ENCODE results near the gene PTCH2. TPM values are rescaled to one million over a fixed set of nuclear protein-coding genes. Genes with fewer than 3 reads are reported as not detected.
"Not testable (repeated sequence)": the region's sequence is repeated elsewhere in the genome, so short reads cannot be mapped to it uniquely, and the experiment has no call there.

The PTCH2 gene
- total RNA-seq, 1 experiment from 2014 or later, result 0.42 TPM

DNA sequence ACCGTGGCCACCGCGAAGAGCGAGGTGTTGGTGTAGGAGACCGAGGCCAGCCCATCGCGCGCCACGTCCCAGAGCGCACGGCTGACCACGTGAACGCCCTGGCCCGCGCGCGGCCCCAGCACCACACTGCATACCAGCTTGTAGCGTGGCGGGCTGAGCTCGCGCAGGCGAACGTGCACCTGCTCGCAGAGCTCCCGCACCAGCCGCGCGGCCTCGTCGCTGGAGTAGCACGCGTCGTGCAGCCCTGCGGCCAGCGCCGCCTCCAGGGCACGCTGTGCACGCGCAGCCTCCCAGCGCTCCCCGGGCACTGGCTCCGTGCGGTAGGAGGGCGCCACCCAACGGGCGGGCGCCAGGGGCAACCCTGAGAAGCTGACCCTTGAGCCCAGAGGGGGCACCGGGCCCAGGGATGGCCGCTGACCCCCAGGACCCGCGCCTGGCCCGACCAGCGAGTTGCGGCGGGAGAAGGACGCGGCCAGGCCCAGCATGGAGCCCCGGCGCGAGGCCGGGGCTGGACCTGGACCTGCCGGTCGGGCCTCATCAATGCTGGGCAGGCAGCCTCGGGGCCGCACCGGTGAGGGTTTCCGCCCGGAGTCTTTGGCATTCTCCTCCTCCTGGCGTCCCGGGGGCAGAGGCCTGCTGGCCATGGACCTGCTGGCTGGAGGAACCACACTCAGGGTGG is 36.9 kb downstream of the PTCH2 start:
- H3K36me3 ChIP-seq (replicated peaks; ENCODE audit: control insufficient read depth, insufficient read depth, low read length), result peaks cover 18% of the 10 kb centered on the region
- DNase-seq, result peak; percentile 53
- no peaks in the 10 kb centered on the region for H3K27me3 ChIP-seq (ENCODE audit: control insufficient read depth, insufficient read depth, low read length)
- no peak overlapping the region for H3K4me3 ChIP-seq (ENCODE audit: insufficient read depth, low read depth, low read length)

DNA sequence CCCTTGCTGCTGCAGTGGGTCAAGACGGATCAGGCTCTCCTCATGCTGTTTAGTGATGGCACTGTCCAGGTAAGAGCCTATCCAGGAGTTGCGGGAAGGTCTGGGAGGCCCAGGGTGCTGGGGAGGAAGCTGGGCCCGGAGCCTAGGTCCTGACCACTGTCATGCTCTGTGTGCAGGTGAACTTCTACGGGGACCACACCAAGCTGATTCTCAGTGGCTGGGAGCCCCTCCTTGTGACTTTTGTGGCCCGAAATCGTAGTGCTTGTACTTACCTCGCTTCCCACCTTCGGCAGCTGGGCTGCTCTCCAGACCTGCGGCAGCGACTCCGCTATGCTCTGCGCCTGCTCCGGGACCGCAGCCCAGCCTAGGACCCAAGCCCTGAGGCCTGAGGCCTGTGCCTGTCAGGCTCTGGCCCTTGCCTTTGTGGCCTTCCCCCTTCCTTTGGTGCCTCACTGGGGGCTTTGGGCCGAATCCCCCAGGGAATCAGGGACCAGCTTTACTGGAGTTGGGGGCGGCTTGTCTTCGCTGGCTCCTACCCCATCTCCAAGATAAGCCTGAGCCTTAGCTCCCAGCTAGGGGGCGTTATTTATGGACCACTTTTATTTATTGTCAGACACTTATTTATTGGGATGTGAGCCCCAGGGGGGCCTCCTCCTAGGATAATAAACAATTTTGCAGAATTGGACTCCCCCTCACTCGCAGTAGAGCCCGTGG is 37.6 kb downstream of the PTCH2 start:
- peaks cover 18% of the 10 kb centered on the region for H3K36me3 ChIP-seq (replicated peaks; ENCODE audit: control insufficient read depth, insufficient read depth, low read length)
- peaks cover 5% of the 10 kb centered on the region; the same call in 1 of the 2 replicates for H3K27me3 ChIP-seq (ENCODE audit: control insufficient read depth, insufficient read depth, low read length)
- no peak overlapping the region for H3K4me3 ChIP-seq (ENCODE audit: insufficient read depth, low read depth, low read length)
- peak; percentile 48 for DNase-seq

DNA sequence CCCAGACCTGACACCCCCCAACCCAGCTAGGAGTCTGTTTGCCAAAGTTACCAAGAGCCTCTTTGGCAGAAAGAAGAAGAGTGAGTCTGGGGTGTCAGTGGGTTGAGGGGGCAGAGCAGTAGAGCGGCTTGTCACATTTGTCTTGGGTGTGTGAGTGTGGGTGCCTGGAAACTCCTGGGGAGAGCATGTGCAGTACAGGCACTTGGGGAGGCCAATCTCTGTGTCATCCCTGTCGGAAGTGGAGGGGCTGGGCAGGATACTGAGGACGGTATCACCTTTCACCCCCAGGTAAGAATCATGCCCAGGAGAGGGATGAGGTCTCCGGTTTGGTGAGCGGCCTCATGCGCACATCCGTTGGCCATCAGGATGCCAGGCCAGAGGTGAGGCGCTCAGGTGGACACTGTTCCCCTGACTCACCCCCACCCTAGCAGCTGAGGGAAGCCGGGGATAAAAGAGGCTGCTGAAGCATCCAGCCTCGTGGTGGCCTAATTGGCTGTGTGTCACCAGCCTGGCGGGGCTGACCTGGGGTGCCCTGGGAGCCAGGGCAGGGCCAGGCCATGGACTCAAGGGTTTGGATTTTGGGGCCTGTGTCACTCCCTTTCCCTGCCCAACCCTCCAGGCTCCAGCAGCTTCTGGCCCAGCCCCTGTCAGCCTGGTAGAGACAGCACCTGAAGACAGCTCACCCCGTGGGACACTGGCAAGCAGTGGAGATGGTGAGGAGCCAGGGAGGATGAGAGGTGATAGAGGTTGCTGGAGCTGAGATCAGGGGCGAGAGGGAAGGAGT is 39.5 kb downstream of the PTCH2 start:
- Histone ChIP-seq H3K36me3 (replicated peaks; ENCODE audit: control insufficient read depth, insufficient read depth, low read length) (peaks cover 18% of the 10 kb centered on the region), H3K27me3 (ENCODE audit: control insufficient read depth, insufficient read depth, low read length) (peaks cover 6% of the 10 kb centered on the region; the same call in 1 of the 2 replicates), H3K4me3 (ENCODE audit: insufficient read depth, low read depth, low read length) (no peak overlapping the region)
- peak; percentile 16 for DNase-seq

DNA sequence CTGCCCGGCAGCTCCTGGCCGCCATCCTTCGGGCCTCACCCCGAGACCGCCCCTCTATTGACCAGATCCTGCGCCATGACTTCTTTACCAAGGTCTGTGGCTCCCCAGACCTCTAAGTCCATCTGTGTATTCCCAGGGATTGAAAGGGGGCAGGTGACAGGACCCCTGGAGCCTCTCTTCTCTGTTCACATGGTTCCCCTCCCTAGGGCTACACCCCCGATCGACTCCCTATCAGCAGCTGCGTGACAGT is 40.1 kb downstream of the PTCH2 start:
- Histone ChIP-seq H3K4me3 (ENCODE audit: insufficient read depth, low read depth, low read length) (no peak overlapping the region), H3K36me3 (replicated peaks; ENCODE audit: control insufficient read depth, insufficient read depth, low read length) (peaks cover 18% of the 10 kb centered on the region), H3K27me3 (ENCODE audit: control insufficient read depth, insufficient read depth, low read length) (peaks cover 6% of the 10 kb centered on the region; the same call in 1 of the 2 replicates)
- no peak for DNase-seq

DNA sequence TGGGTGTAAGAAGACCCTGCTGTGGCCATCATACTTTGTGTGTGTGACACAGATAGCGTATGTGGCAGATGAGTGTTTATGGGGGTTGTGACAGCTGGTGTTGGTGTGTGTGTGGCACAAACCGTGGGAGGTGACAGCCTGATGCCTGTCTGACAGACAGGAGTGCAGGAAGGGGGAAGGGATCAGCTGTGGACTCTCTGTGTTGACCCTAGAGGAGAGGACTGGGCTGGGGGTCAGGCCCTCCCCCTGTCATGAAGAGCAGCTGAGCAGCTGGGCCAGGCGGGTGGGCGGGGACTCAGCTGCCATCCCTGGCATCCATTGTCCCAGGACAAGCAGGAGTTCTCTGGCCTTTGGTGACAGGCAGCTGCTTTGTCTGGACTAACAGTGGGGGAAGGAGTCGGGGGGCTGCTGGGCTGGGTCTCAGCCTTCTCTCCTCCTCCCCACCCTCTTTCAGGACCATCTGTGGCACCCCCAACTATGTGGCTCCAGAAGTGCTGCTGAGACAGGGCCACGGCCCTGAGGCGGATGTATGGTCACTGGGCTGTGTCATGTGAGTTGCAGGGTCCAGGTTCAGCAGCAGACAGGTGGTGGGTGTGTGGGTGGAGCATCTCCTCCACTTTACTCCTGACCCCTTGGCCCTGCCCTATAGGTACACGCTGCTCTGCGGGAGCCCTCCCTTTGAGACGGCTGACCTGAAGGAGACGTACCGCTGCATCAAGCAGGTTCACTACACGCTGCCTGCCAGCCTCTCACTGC is 40.6 kb downstream of the PTCH2 start:
- peak; percentile 43 for DNase-seq
- Histone ChIP-seq H3K36me3 (replicated peaks; ENCODE audit: control insufficient read depth, insufficient read depth, low read length) (peaks cover 18% of the 10 kb centered on the region), H3K27me3 (ENCODE audit: control insufficient read depth, insufficient read depth, low read length) (peaks cover 6% of the 10 kb centered on the region; the same call in 1 of the 2 replicates), H3K4me3 (ENCODE audit: insufficient read depth, low read depth, low read length) (no peak overlapping the region)

DNA sequence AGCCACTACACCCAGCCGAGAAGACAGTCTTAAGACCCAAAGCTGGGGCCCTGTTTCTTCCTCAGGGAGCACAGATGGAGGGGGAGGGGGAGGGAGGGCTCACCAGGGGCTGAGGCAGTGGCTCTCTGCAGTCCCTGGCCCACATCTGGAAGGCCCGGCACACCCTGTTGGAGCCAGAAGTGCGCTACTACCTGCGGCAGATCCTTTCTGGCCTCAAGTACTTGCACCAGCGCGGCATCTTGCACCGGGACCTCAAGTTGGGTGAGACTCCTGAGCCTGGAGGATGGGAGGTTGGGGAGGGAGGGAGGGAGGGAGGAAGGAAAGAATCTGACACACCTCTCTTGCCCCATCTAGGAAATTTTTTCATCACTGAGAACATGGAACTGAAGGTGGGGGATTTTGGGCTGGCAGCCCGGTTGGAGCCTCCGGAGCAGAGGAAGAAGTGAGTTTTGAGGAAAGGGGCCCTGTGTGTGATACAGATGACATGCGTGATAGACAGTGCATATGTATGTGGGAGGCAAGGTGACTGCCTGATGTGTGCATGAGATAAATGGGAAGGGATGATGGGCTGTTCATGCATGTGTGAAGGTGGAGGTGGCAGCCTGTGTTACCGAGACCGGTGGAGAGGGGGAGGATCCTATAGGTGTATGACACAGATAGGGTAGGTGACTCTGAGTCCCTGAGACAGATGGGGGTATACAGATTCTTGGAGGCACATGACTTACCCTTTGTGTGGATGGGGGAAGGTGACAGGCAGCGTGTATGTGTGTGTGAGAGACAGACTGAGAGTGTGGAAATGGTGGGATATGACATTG is 41.4 kb downstream of the PTCH2 start:
- peaks cover 18% of the 10 kb centered on the region for H3K36me3 ChIP-seq (replicated peaks; ENCODE audit: control insufficient read depth, insufficient read depth, low read length)
- peaks cover 6% of the 10 kb centered on the region; the same call in 1 of the 2 replicates for H3K27me3 ChIP-seq (ENCODE audit: control insufficient read depth, insufficient read depth, low read length)
- no peak overlapping the region for H3K4me3 ChIP-seq (ENCODE audit: insufficient read depth, low read depth, low read length)
- DNase-seq, result peak; percentile 40

DNA sequence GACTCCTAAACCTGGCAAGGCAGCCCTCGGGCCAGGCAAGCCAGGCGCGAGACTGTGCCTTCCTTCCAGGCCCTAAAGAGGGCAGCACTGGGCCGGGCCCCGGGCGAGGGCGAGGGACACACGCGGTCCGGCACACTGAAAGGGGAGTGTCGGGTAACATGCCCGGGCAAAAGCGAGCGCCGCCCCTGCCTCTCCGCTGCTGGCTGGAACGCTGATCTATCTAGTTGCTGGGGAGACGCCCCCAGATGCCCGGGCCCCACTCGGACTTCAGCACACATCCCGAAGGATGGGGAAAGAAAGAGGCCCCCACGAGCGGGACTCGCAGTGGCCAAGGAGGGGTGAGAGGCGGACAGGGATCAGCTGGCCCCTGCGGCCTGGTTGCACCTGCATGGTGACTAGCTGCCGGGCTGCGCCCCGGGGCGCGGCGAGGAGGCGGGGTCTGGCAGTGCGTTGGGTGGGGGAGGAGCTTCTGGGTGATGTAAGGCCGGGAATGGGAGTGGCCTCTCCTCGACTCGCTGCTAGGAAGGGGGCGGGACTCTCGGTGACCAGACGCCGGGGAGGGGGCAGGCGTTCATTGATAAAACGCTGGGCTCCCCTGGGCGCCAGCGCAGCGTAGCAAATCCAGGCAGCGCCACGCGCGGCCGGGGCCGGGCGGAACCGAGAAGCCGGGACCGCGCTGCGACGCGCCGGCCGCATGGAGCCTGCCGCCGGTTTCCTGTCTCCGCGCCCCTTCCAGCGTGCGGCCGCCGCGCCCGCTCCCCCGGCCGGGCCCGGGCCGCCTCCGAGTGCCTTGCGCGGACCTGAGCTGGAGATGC is 43.1 kb downstream of the PTCH2 start, which contains the start of gene PLK3:
Gene PLK3 (plus strand): TSS at position 608 of the 815 bp plus-strand sequence. CDS start 87 bp downstream, at position 695.
- DNase-seq, result peak; percentile 97
- Histone ChIP-seq H3K27me3 (ENCODE audit: control insufficient read depth, insufficient read depth, low read length) (peaks cover 6% of the 10 kb centered on the region; the same call in 1 of the 2 replicates), H3K4me3 (ENCODE audit: insufficient read depth, low read depth, low read length) (peak within 1 kb of the TSS; percentile 84), H3K36me3 (replicated peaks; ENCODE audit: control insufficient read depth, insufficient read depth, low read length) (peaks cover 16% of the 10 kb centered on the region)

DNA sequence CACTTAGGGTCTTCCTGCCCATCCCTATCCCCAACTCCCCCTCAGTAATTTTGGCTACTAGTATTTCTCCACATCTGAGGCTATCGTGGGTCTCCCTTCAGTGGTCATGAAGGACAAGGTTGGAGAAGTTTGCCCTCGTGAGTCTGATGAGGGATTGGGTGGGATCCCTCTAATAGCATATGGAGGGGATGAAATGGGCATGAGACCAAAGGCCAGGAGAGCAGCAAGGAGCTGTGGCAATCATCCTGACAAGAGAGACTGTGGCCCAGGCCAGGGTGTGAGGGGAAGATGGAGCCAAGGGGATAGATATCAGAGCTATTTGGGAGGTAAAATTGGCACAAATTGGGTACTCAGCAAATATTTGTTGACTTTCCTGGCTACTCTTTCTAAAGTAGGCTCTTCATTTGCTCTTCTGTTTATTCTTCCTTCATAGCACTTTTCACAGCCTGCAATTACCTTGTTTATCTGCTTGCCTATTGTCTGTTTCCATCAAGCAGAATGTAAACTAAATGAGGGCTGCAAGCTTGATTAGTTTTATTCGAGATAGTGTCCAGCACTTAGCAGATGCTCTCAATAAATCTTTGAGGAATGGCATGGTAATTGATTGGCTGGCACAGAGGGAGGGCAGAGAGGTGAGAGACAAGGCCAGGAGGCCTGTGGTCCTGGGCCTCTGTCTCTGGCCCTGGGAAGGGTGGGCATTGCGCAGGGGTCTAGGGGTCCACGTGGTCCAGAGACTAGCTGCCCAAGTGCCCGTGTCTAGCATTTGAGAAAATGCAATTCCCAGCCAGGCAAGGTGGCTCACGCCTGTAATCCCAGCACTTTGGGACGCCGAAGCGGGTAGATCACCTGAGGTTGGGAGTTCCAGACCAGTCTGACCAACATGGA is 44.3 kb downstream of the PTCH2 start:
- no peak for DNase-seq
- Histone ChIP-seq H3K4me3 (ENCODE audit: insufficient read depth, low read depth, low read length) (no peak overlapping the region), H3K36me3 (replicated peaks; ENCODE audit: control insufficient read depth, insufficient read depth, low read length) (peaks cover 13% of the 10 kb centered on the region), H3K27me3 (ENCODE audit: control insufficient read depth, insufficient read depth, low read length) (peaks cover 6% of the 10 kb centered on the region; the same call in 1 of the 2 replicates)

DNA sequence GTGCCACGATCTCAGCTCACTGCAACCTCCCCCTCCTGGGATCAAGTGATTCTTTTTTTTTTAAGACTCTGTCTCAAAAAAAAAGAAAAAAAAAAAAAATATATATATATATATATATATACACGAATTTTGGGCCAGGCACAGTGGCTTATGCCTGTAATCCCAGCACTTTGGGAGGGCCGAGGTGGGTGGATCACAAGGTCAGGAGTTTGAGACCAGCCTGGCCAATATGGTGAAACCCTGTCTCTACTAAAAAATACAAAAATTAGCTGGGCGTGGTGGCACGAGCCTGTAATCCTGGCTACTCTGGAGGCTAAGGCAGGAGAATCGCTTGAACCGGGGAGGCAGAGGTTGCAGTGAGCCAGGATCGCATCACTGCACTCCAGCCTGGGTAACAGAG is 45.2 kb downstream of the PTCH2 start:
- H3K4me3 ChIP-seq (ENCODE audit: insufficient read depth, low read depth, low read length); DNase-seq; H3K36me3 ChIP-seq (replicated peaks; ENCODE audit: control insufficient read depth, insufficient read depth, low read length); H3K27me3 ChIP-seq (ENCODE audit: control insufficient read depth, insufficient read depth, low read length): not testable (repeated sequence)

DNA sequence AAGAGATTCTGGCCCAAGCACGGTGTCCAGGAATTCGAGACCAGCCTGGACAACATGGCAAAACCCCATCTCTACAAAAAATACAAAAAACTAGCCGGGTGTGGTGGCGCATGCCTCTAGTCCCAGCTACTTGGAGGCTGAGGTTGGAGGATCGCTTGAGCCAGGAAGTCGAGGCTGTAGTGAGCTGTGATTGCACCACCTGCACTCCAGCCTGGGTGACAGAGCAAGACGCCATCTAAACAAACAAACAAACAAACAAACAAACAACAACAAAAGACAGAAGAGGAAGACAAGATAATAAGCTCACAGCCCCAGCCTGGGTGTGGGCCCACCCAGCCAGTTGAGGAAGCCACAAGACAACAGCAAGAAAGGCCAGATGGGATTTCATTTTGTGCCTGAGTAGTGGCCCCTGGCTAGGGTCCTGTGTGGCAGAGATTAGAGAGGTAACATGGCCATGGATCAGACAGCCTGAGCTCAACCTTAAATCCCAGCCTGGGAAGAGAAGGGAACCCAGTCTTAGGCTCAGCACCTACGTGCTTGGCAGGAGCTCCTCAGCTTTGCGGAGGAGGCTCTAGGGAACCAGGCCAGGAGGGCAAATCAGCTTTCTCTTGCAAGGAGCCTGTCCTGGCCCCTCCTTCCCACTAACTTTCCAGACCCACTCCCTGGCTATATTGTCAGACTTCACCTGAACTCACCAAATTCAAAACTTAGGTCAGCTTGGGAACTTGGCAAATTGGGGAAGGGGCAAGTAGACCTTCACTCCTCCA is 50.1 kb downstream of the PTCH2 start:
- no peak for DNase-seq
- Histone ChIP-seq H3K36me3 (replicated peaks; ENCODE audit: control insufficient read depth, insufficient read depth, low read length) (no peaks in the 10 kb centered on the region), H3K27me3 (ENCODE audit: control insufficient read depth, insufficient read depth, low read length) (no peaks in the 10 kb centered on the region), H3K4me3 (ENCODE audit: insufficient read depth, low read depth, low read length) (no peak overlapping the region)

DNA sequence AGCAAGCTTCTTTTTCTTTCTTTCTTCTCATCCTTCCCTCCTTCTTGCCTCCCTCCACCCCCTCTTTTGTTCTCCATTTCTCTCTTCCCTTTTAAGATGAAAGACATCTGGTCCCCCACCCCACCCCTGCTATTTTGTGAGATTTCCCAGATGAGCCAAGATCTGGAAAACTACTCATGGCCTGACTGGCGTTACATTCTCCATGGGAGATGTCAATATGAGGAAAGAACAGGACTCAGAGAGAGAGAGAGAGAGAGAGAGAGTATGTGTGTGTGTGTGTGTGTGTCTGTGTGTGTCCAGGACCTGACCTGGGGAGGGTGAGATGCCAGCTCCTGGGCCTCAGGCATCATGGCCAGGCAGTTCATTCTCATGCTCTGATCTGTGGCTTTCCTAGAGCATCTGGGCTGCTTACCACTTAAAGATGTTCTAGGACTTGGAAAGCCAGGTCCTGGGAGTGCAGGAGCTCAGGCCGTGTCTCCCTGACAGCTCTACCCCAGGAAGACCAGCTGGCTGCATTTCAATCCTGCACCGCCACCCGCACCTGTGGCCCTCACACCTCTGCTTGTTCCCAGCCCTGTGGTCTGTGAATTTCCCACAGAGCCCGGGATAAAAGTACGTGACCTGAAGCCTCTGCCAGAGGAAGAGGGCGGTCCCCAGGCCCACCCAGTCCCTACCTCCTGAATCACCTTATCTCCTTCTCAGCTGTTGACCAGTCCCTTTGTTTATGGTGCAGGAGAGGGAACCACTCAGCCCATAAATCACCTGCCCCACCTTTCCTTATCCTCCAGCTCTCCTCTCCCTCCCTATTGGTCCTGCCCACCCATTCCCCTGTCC is 51.9 kb downstream of the PTCH2 start:
- H3K27me3 ChIP-seq (ENCODE audit: control insufficient read depth, insufficient read depth, low read length), result peaks cover 8% of the 10 kb centered on the region
- DNase-seq, result no peak
- no peaks in the 10 kb centered on the region for H3K36me3 ChIP-seq (replicated peaks; ENCODE audit: control insufficient read depth, insufficient read depth, low read length)
- no peak overlapping the region for H3K4me3 ChIP-seq (ENCODE audit: insufficient read depth, low read depth, low read length)

Data from H7 (cell line).